ENCODE measurements around the gene GOLIM4. TPM values are rescaled to one million over a fixed set of nuclear protein-coding genes. Genes with fewer than 3 reads are reported as not detected.

GOLIM4 gene
- total and polyA plus RNA-seq, 2 of the 13 experiments (the other 11 are each of a cell fraction or from before 2014, with no cell fraction given) = 10.9 to 47.7 TPM

DNA sequence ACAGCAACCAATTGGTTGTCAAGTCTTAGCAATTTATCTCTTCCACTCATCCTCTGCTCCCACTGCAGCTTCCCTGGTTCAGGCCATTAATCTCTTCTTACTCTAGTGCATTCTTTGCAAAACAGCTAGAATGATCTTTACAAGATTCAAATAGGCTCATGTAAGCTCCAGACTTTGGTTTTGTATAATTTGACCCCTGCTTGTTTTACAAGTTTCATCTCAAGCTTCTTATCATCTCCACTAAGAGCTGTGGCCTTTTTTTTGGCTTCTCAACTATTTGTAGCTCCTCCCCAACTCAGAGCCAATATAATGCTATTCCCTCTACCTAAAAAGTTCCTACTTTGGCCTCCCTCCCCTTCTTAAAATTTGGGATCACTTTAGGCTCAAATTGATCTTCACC lies 121.8 kb downstream of the GOLIM4 start:
- Histone ChIP-seq H3K36me3 (replicated peaks in 1 of 2; ENCODE audit: control insufficient read depth in 1 of 2, insufficient read depth in 2 of 2, low read length in 2 of 2) (no peaks in the 10 kb centered on the region), H2AFZ (ENCODE audit: low read length) (no peak overlapping the region), H3K27ac (ENCODE audit: extremely low read length, insufficient read depth, low read length) (no peak overlapping the region), H3K4me3 (replicated peaks in 1 of 3; ENCODE audit: insufficient read depth in 1 of 3, low read depth in 2 of 3, low read length in 3 of 3) (no peak overlapping the region), H3K9me3 (ENCODE audit: low read length) (no peaks in the 10 kb centered on the region), H3K79me2 (ENCODE audit: insufficient read depth, low read length) (no peaks in the 10 kb centered on the region), H4K20me1 (ENCODE audit: insufficient read depth, low read length) (no peaks in the 10 kb centered on the region), H3K4me1 (ENCODE audit: insufficient read depth, low read length) (peaks cover 31% of the 10 kb centered on the region), H3K4me2 (ENCODE audit: low read depth, low read length) (no peak overlapping the region), H3K27me3 (ENCODE audit: control insufficient read depth in 1 of 2, insufficient read depth in 2 of 2, low read length in 2 of 2) (no peaks in the 10 kb centered on the region), H3K9ac (ENCODE audit: insufficient read depth, low read depth, low read length) (no peak overlapping the region)
- FAIRE-seq = no peak
- intact Hi-C loops (cut with micrococcal nuclease; ENCODE audit: unreplicated experiment) = no loop called here
- POLR2A ChIA-PET = no interaction called here
- no peak for TF ChIP-seq ZNF761 (CRISPR knock-in tag; conservative IDR thresholded peaks at IDR 0.05)
- no peak for TF ChIP-seq NFATC3 (CRISPR knock-in tag; IDR thresholded peaks at IDR 0.05)
- TF ChIP-seq ZNF776 (CRISPR knock-in tag; IDR thresholded peaks at IDR 0.05) = no peak
- no peak for TF ChIP-seq ZNF768 (CRISPR knock-in tag; IDR thresholded peaks at IDR 0.05)
- no peak for TF ChIP-seq ZNF101 (CRISPR knock-in tag; IDR thresholded peaks at IDR 0.05; ENCODE audit: borderline replicate concordance, low read depth)
- no peak for TF ChIP-seq ARNT2 (CRISPR knock-in tag; IDR thresholded peaks at IDR 0.05; ENCODE audit: low read depth)
- TF ChIP-seq MYNN (CRISPR knock-in tag; IDR thresholded peaks at IDR 0.05; ENCODE audit: low read depth) = no peak
- TF ChIP-seq RARA (CRISPR knock-in tag; IDR thresholded peaks at IDR 0.05) = no peak
- no peak for TF ChIP-seq ZNF543 (CRISPR knock-in tag; IDR thresholded peaks at IDR 0.05)
- TF ChIP-seq HOXA7 (CRISPR knock-in tag; IDR thresholded peaks at IDR 0.05) = no peak
- TF ChIP-seq, protein P1, sequence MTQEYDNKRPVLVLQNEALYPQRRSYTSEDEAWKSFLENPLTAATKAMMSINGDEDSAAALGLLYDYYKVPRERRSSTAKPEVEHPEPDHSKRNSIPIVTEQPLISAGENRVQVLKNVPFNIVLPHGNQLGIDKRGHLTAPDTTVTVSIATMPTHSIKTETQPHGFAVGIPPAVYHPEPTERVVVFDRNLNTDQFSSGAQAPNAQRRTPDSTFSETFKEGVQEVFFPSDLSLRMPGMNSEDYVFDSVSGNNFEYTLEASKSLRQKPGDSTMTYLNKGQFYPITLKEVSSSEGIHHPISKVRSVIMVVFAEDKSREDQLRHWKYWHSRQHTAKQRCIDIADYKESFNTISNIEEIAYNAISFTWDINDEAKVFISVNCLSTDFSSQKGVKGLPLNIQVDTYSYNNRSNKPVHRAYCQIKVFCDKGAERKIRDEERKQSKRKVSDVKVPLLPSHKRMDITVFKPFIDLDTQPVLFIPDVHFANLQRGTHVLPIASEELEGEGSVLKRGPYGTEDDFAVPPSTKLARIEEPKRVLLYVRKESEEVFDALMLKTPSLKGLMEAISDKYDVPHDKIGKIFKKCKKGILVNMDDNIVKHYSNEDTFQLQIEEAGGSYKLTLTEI (CRISPR knock-in tag; conservative IDR thresholded peaks at IDR 0.05) = no peak
- TF ChIP-seq, protein P2, sequence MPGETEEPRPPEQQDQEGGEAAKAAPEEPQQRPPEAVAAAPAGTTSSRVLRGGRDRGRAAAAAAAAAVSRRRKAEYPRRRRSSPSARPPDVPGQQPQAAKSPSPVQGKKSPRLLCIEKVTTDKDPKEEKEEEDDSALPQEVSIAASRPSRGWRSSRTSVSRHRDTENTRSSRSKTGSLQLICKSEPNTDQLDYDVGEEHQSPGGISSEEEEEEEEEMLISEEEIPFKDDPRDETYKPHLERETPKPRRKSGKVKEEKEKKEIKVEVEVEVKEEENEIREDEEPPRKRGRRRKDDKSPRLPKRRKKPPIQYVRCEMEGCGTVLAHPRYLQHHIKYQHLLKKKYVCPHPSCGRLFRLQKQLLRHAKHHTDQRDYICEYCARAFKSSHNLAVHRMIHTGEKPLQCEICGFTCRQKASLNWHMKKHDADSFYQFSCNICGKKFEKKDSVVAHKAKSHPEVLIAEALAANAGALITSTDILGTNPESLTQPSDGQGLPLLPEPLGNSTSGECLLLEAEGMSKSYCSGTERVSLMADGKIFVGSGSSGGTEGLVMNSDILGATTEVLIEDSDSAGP (CRISPR knock-in tag; IDR thresholded peaks at IDR 0.05; ENCODE audit: borderline replicate concordance) = no peak
- TF ChIP-seq RXRB (CRISPR knock-in tag; IDR thresholded peaks at IDR 0.05; ENCODE audit: borderline replicate concordance) = no peak
- TF ChIP-seq ZNF232 (CRISPR knock-in tag; IDR thresholded peaks at IDR 0.05; ENCODE audit: borderline replicate concordance) = no peak
- TF ChIP-seq ZNF850 (CRISPR knock-in tag; conservative IDR thresholded peaks at IDR 0.05) = no peak
- no peak for TF ChIP-seq FLYWCH1 (CRISPR knock-in tag; IDR thresholded peaks at IDR 0.05)
- no peak for TF ChIP-seq ELF4 (CRISPR knock-in tag; IDR thresholded peaks at IDR 0.05; ENCODE audit: borderline replicate concordance)
- TF ChIP-seq ZNF652 (CRISPR knock-in tag; IDR thresholded peaks at IDR 0.05; ENCODE audit: borderline replicate concordance, low read depth) = no peak
- TF ChIP-seq TCF7L2 (IDR thresholded peaks at IDR 0.05; ENCODE audit: low read depth, low read length) = no peak
- TF ChIP-seq, protein P3, sequence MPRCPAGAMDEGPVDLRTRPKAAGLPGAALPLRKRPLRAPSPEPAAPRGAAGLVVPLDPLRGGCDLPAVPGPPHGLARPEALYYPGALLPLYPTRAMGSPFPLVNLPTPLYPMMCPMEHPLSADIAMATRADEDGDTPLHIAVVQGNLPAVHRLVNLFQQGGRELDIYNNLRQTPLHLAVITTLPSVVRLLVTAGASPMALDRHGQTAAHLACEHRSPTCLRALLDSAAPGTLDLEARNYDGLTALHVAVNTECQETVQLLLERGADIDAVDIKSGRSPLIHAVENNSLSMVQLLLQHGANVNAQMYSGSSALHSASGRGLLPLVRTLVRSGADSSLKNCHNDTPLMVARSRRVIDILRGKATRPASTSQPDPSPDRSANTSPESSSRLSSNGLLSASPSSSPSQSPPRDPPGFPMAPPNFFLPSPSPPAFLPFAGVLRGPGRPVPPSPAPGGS (CRISPR knock-in tag; IDR thresholded peaks at IDR 0.05) = no peak
- CTCF ChIA-PET (ENCODE audit: low intra/inter-chr PET ratio, low total read pairs) = no interaction called here
- DNase-seq (ENCODE audit: low spot score) = no peak
- in situ Hi-C loops (cut with HindIII; ENCODE audit: extremely low pct_ligation_motif_present, low pct_unique_long_range_greater_than_20kb) = no loop called here
- BruUV-seq (replicated peaks) = no TSS peak
- no peak for ATAC-seq

Data from HepG2 (cell line).